GM12875 (cell line): ENCODE measurements around the gene UBA1.

ENCODE experiments used
- H3K4me3 ChIP-seq: one replicate; pipeline ENCODE4 v1.5.1; 2011; ENCODE audit warnings: low read depth, low read length, control low read depth
- TF ChIP-seq, protein P1 (sequence below): IDR thresholded peaks from 2 replicates; pipeline ENCODE4 v1.5.1; 2011; ENCODE audit warnings: low read depth, mild to moderate bottlenecking, control low read depth, inconsistent platforms, low read length, moderate library complexity, borderline replicate concordance; ENCODE audit not compliant: insufficient read depth

UBA1 gene

DNA sequence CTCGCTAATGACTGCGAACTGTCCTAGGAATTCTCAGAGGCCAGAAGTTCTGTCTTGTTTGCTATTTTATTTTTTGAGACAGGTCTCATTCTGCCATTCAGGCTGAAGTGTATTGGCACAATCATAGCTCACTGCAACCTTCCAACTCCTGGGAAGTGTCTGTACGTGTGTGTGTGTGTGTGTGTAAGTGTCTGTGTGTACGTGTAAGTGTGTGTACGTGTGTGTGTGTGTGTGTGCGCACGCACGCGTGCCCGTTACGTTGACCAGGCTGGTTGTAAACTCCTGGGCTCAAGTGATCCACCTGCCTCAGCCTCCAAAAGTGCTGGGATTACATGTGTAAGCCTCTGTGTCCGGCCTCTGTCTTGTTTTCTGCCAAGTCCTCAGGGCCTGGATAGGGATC lies 14.5 kb downstream of the UBA1 start:
- TF ChIP-seq, protein P1, sequence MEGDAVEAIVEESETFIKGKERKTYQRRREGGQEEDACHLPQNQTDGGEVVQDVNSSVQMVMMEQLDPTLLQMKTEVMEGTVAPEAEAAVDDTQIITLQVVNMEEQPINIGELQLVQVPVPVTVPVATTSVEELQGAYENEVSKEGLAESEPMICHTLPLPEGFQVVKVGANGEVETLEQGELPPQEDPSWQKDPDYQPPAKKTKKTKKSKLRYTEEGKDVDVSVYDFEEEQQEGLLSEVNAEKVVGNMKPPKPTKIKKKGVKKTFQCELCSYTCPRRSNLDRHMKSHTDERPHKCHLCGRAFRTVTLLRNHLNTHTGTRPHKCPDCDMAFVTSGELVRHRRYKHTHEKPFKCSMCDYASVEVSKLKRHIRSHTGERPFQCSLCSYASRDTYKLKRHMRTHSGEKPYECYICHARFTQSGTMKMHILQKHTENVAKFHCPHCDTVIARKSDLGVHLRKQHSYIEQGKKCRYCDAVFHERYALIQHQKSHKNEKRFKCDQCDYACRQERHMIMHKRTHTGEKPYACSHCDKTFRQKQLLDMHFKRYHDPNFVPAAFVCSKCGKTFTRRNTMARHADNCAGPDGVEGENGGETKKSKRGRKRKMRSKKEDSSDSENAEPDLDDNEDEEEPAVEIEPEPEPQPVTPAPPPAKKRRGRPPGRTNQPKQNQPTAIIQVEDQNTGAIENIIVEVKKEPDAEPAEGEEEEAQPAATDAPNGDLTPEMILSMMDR = no peak
- no peak overlapping the region for H3K4me3 ChIP-seq

DNA sequence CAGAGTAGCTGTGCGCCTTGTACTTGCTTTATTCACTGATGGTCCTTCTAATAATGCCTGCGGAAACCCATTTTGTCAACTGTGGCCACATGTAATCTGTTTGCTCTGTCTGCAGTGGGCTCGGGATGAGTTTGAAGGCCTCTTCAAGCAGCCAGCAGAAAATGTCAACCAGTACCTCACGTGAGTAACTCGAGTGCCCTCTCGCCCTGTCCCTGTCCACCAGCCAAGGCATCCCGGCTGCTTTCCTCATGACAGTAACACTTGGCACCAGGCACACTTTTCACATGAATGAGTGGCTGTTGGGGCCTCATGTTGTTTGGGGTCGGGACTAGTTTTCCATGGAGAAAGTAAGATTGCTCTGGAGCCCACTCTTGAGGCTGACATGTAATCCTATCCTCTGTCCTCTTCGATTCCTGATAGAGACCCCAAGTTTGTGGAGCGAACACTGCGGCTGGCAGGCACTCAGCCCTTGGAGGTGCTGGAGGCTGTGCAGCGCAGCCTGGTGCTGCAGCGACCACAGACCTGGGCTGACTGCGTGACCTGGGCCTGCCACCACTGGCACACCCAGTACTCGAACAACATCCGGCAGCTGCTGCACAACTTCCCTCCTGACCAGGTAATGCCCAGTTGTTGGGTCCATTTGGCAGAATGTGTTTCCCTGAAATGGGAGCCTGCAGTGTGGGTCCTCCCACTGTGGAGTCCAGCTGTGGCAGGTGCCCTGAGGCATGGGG lies 16.0 kb downstream of the UBA1 start:
- TF ChIP-seq, protein P1 = no peak
- no peak overlapping the region for H3K4me3 ChIP-seq

DNA sequence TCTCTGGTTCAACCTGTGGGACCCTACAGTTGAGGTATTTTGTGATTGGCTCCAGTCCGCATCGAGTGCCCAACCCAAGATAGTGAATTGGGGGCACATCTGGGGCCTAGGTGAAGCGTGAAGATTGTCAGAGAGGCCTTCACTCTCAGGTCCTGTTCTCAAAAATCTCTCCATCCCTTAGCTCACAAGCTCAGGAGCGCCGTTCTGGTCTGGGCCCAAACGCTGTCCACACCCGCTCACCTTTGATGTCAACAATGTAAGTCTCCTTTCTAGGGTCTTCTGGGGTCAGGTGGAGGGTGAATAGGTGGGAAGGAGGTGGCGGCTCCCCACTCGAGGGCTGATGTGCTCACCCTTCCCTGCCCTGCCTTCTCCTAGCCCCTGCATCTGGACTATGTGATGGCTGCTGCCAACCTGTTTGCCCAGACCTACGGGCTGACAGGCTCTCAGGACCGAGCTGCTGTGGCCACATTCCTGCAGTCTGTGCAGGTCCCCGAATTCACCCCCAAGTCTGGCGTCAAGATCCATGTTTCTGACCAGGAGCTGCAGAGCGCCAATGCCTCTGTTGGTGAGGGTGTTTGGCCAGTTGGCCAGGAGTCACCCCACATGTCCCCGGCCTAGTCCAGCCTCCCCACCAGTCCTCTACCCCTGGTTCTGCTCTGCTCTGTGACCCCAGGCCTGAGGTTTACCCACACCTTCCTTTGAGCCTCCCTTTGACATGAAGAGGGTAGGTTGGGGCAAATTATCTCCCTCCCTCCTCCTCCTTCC lies 17.2 kb downstream of the UBA1 start:
- H3K4me3 ChIP-seq = no peak overlapping the region
- TF ChIP-seq, protein P1 = no peak

DNA sequence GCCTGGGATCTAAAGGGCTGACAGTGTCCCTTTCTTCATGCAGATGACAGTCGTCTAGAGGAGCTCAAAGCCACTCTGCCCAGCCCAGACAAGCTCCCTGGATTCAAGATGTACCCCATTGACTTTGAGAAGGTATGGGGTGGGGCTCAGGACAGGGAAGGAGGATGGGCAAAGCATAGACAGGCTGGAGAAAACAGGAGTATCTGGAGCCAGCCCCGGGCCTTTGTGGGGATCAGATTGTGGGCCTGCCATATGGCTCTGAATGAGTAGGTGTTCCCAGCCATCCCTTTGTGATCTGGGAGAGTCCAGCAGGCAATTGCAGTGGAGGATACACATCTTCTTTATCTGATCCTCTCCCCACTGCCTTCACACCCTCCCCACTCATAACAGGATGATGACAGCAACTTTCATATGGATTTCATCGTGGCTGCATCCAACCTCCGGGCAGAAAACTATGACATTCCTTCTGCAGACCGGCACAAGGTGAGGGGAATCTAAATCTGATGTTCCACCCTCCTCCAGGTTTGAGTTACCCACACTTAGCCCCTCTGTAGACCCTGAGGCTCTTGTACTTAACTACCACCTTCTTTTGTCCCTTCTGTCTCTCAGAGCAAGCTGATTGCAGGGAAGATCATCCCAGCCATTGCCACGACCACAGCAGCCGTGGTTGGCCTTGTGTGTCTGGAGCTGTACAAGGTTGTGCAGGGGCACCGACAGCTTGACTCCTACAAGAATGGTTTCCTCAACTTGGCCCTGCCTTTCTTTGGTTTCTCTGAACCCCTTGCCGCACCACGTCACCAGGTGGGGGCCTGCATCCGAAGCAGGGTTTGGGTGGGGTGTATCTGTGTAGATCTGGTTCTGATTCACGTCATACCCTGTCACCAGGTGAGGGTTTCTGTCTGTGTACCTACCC lies 19.0 kb downstream of the UBA1 start:
- no peak overlapping the region for H3K4me3 ChIP-seq
- TF ChIP-seq, protein P1 = no peak

DNA sequence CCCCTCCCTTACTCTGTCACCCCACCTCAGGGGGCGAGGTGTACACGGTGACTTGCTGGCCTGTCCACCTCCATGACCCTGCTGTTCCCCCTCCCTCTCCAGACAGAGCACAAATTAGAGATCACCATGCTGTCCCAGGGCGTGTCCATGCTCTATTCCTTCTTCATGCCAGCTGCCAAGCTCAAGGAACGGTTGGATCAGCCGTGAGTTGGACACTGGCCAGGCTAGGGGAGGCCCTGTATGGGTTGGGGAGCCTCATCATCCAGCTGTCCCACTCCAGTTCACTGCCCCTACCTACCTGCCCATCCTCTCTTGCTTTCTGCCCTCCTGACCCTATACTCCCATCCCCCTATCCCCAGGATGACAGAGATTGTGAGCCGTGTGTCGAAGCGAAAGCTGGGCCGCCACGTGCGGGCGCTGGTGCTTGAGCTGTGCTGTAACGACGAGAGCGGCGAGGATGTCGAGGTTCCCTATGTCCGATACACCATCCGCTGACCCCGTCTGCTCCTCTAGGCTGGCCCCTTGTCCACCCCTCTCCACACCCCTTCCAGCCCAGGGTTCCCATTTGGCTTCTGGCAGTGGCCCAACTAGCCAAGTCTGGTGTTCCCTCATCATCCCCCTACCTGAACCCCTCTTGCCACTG lies 20.9 kb downstream of the UBA1 start:
- no peak overlapping the region for H3K4me3 ChIP-seq
- TF ChIP-seq, protein P1 = no peak

DNA sequence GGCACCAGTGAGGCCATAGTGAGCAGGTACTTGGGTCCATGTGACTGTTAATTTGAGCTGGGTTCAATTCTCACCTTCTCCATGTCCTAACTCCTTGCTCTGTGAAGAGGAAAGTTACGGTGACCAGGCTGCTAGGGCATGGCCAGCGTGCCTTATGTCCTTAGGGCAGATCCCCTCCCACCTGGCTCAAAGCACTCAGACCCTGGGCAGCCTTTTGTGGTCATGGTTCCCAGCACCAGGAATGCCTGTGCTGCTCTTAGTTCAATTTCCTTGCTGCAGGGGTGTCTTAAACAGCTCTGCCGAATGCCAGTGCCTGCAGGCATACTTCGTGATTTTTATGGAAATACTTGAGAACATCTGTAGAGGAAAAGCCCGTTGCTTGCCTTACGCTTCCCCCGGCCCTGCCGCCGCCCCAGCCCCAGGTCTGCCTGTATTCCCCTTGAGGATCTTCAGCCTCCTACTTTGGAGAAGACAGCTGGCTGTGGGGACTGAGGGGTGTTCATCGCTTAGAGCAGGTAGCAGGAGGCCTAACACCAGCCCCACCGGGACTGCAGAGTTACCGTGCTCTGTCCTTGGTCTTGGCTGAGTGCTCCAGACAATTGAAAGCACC lies 21.8 kb downstream of the UBA1 start:
- H3K4me3 ChIP-seq = no peak overlapping the region
- TF ChIP-seq, protein P1 = no peak
